Measurements from ENCODE around the gene CHCHD4. TPM values are rescaled to one million over a fixed set of nuclear protein-coding genes. Genes with fewer than 3 reads are reported as not detected.
"Not testable (repeated sequence)": the region's sequence is repeated elsewhere in the genome, so short reads cannot be mapped to it uniquely, and the experiment has no call there.

The CHCHD4 gene
- total and polyA plus RNA-seq, 2 experiments from 2014 or later = 31.1 to 39.2 TPM

- Histone ChIP-seq H3K36me3 (ENCODE audit: insufficient read depth) (no peaks in the 10 kb centered on the region), H3K4me2 (no peak overlapping the region), H3K4me1 (ENCODE audit: insufficient read depth) (no peaks in the 10 kb centered on the region), H3K27me3 (ENCODE audit: insufficient read depth) (no peaks in the 10 kb centered on the region), H2AFZ (no peak overlapping the region), H4K20me1 (replicated peaks; ENCODE audit: insufficient read depth) (no peaks in the 10 kb centered on the region), H3K4me3 (no peak overlapping the region), H3K9me2 (ENCODE audit: insufficient read depth) (peaks cover 6% of the 10 kb centered on the region; the same call in 1 of the 2 replicates), H3K79me2 (replicated peaks; ENCODE audit: insufficient read depth) (no peaks in the 10 kb centered on the region), H3K27ac (ENCODE audit: low read depth) (no peak overlapping the region), H3F3A (replicated peaks; ENCODE audit: low read depth) (no peaks in the 10 kb centered on the region)
- Mint-ChIP-seq H3K4me1 (no peaks in the 10 kb centered on the region), H3K9me3 (peaks cover 43% of the 10 kb centered on the region), H3K4me3 (no peak overlapping the region), H3K27me3 (ENCODE audit: insufficient read depth, low read depth, poor library complexity) (peaks cover 3% of the 10 kb centered on the region), H3K36me3 (ENCODE audit: low read depth) (no peaks in the 10 kb centered on the region; the same call in 1 of the 3 replicates), H3K27ac (no peak overlapping the region)
- ATAC-seq (no peak), DNase-seq (ENCODE audit: low spot score) (no peak)
- TF ChIP-seq ZNF114 (CRISPR knock-in tag; IDR thresholded peaks at IDR 0.05) (no peak), CTCF (conservative IDR thresholded peaks at IDR 0.05; ENCODE audit: low read depth in 2 of 2) (no peak), EZH2phosphoT487 (IDR thresholded peaks at IDR 0.05; ENCODE audit: unreplicated experiment) (no peak), EZH2 (IDR thresholded peaks at IDR 0.05; ENCODE audit: low read depth, unreplicated experiment) (no peak), JUNB (IDR thresholded peaks at IDR 0.05; ENCODE audit: unreplicated experiment) (no peak), ZNF331 (CRISPR knock-in tag; IDR thresholded peaks at IDR 0.05; ENCODE audit: low read depth) (no peak)
These were observed 42.5 kb downstream of the CHCHD4 start for GRCh38 chr3:14082108-14082657.

- H3K27me3 ChIP-seq (ENCODE audit: insufficient read depth) = no peaks in the 10 kb centered on the region
- no peaks in the 10 kb centered on the region for H3K79me2 ChIP-seq (replicated peaks; ENCODE audit: insufficient read depth)
- no peaks in the 10 kb centered on the region for H3K4me1 Mint-ChIP-seq
- H3K4me1 ChIP-seq (ENCODE audit: insufficient read depth) = no peaks in the 10 kb centered on the region
- H3K36me3 ChIP-seq (ENCODE audit: insufficient read depth) = peaks cover 7% of the 10 kb centered on the region; the same call in 1 of the 2 replicates
- H3K36me3 Mint-ChIP-seq (ENCODE audit: low read depth) = peaks cover 3% of the 10 kb centered on the region; the same call in 1 of the 3 replicates
- H3F3A ChIP-seq (replicated peaks; ENCODE audit: low read depth) = no peaks in the 10 kb centered on the region
- TF ChIP-seq JUNB (IDR thresholded peaks at IDR 0.05; ENCODE audit: unreplicated experiment) (no peak), CREB1 (CRISPR knock-in tag; IDR thresholded peaks at IDR 0.05; ENCODE audit: low read depth) (no peak), STAT1 (IDR thresholded peaks at IDR 0.05; ENCODE audit: unreplicated experiment) (no peak), EZH2 (IDR thresholded peaks at IDR 0.05; ENCODE audit: low read depth, unreplicated experiment) (no peak)
- no peak overlapping the region for H3K27ac ChIP-seq (ENCODE audit: low read depth)
- H4K20me1 ChIP-seq (replicated peaks; ENCODE audit: insufficient read depth) = no peaks in the 10 kb centered on the region
- DNase-seq (ENCODE audit: low spot score) (no peak), ATAC-seq (no peak)
- 0 out of 2 replicates have a peak, but pooled peaks cover 6% of the 10 kb centered on the region for H3K9me2 ChIP-seq (ENCODE audit: insufficient read depth)
- no peak overlapping the region for H3K27ac Mint-ChIP-seq
- H3K9me3 Mint-ChIP-seq = peaks cover 50% of the 10 kb centered on the region
- no peak overlapping the region for H3K4me2 ChIP-seq
- no peak overlapping the region for H2AFZ ChIP-seq
- no peak overlapping the region for H3K4me3 Mint-ChIP-seq
- H3K4me3 ChIP-seq = no peak overlapping the region
- no peaks in the 10 kb centered on the region for H3K27me3 Mint-ChIP-seq (ENCODE audit: insufficient read depth, low read depth, poor library complexity)
These were observed 47.4 kb downstream of the CHCHD4 start for GRCh38 chr3:14077310-14077709.

- not testable (repeated sequence) for H3K4me3 Mint-ChIP-seq; H3K4me1 Mint-ChIP-seq; H3K4me1 ChIP-seq (ENCODE audit: insufficient read depth); H4K20me1 ChIP-seq (replicated peaks; ENCODE audit: insufficient read depth); H3K36me3 ChIP-seq (ENCODE audit: insufficient read depth); H3F3A ChIP-seq (replicated peaks; ENCODE audit: low read depth); H3K4me2 ChIP-seq; H3K27me3 ChIP-seq (ENCODE audit: insufficient read depth); H3K27ac ChIP-seq (ENCODE audit: low read depth); H3K79me2 ChIP-seq (replicated peaks; ENCODE audit: insufficient read depth); H3K4me3 ChIP-seq; H2AFZ ChIP-seq; ATAC-seq; H3K27me3 Mint-ChIP-seq (ENCODE audit: insufficient read depth, low read depth, poor library complexity); H3K9me2 ChIP-seq (ENCODE audit: insufficient read depth); DNase-seq (ENCODE audit: low spot score); H3K27ac Mint-ChIP-seq; H3K36me3 Mint-ChIP-seq (ENCODE audit: low read depth)
- peaks cover 54% of the 10 kb centered on the region for H3K9me3 Mint-ChIP-seq
These were observed 49.4 kb downstream of the CHCHD4 start for GRCh38 chr3:14075233-14075632.

Measured in GM23338 (cell line).